GM21825 (cell line): ENCODE results near the gene OVCH1.
"Not testable (repeated sequence)": the region's sequence is repeated elsewhere in the genome, so short reads cannot be mapped to it uniquely, and the experiment has no call there.

Source experiments
- ATAC-seq: cut with Tn5 transposase; IDR thresholded peaks from one replicate; pipeline ENCODE4 v1.9.1; 2021; ENCODE audit warnings: mild to moderate bottlenecking, moderate library complexity; ENCODE audit not compliant: unreplicated experiment

Gene OVCH1

DNA sequence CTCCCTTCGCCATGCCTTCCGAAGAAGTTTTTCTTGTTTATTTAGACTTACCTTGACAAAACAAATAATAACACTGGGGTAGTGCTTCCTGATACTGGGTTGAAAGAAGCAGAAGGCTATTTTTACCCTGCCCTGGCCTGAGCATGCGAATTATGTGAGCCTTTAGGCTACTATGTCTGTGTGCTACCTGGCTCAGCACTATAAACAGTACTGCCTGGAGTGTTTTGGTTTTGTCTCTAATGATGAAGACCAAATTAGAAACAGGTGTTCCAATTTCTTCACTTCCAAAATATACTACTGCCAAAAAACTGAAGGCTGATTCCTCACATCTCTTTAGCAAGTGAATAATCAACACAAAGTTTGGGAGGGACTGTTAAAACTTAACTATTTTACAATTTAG is 7.6 kb upstream of the OVCH1 start:
- ATAC-seq = no peak

- no peak for ATAC-seq
These were observed 5.8 kb upstream of the OVCH1 start for GRCh38 chr12:29503283-29503682.

GRCh38 chr12:29499235-29499634 is 1.7 kb upstream of the OVCH1 start:
- no peak for ATAC-seq

GRCh38 chr12:29492891-29493290 is 4.6 kb downstream of the OVCH1 start:
- no peak for ATAC-seq

DNA sequence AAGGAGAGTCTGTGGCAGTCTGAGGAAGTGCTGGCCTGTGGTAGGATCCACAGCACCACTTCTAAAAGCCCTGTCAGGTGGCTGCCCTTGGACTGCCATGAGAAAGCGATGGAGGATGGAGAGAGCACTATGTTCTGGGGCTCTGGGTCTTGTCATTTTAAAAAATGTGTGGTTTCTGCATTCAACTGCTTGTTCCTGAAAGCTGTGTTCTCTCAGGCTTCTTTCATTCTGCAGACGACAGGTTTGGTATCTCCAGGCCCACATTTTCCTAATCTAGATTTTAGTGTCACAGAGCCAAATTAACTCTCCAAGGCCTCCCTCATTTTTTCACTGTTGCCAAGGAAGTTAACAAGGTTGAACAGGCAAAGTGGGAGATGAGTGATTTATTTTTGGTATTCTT is 10.5 kb downstream of the OVCH1 start:
- ATAC-seq = no peak

DNA sequence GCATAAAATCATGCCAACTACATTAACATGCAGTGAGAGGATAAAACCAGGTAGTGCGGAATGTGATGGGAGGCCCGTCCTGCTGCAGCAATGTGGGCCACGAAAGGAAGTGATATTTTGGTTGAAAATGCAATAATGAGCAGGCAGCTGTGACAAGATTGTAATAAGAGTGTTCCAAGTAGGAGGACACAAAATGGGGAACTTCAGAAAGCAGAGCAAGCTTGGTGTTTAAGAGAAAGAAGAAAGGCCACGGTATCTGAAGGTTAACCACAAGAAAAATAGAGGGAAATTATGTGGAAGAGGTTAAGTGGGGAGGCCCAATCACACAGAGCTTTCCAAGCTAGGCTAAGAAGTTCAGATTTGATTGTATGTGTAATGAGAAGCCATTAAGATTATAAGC is 34.3 kb downstream of the OVCH1 start:
- ATAC-seq = no peak

DNA sequence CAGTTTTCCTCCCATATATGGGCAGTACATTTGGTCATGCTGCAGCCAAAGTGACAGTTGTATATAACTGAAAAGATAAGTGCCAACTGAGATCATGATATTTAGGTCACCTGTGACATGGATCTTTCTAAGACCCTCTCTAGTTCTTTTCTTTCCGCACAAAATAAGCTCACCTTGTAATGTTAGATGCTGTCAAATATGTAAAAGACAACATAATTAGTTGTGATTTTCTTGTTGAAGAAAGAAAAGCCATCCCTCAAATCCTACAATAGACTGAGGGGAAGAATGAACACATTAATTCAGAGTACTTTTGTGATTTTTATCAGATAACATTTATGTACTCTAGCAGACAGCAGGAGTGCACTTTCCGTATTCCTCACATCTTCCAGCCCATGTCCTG is 37.4 kb downstream of the OVCH1 start:
- ATAC-seq = no peak

DNA sequence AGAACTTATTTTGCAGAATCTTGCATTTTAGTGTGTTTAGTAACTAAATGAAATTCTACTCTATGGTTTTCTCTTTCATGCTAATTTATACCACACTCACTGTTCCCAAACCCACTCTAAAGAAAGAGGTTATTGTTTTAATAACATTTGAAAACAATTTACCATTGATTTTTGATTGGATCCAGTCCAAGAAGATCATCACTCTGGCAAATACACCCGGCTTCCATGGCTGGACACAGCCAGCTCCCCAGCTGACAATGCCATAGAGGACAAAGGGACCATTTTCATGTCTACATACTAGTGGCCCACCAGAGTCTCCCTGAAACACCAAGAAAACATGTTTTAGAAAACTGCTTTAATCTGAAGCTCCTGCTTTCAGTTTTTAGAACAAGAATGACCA is 42.4 kb downstream of the OVCH1 start:
- no peak for ATAC-seq

- no peak for ATAC-seq
These were observed 45.6 kb downstream of the OVCH1 start for GRCh38 chr12:29451888-29452287.

GRCh38 chr12:29448157-29448556 is 49.3 kb downstream of the OVCH1 start:
- ATAC-seq = no peak

DNA sequence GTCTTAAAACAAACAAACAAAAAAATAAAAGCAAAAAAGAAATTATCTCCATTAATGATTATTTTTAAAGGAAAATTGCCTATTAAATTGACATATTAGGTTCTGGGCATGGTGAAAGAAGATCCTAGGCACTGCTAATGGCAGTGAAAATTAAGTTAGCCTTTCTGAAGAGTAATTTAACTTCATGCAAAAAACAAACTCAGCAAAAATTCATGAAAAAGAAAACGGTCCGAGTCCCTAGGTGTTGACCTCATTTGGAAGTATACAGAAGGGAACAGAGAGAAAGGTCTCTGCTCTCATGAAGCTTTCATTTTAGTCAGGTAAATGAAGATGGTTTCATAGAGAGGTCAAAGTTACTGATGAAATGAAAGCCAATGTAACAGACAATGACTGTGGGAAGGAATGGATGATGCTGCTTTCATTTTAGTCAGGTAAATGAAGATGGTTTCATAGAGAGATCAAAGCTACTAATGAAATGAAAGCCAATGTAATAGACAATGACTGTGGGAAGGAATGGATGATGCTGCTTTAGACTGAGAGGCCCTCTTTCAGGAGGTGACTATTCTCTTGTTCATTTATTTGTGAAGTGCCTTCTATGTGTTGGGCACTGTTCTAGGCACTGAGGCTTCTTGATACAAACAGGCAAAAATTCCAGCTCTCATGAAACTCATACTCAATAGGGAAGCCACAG is 50.1 kb downstream of the OVCH1 start:
- no peak for ATAC-seq

- no peak for ATAC-seq
These were observed 58.0 kb downstream of the OVCH1 start for GRCh38 chr12:29439506-29439905.

GRCh38 chr12:29438752-29439408 is 58.6 kb downstream of the OVCH1 start:
- ATAC-seq = no peak

- ATAC-seq = no peak
These were observed 59.9 kb downstream of the OVCH1 start for GRCh38 chr12:29437575-29437974.

- ATAC-seq = not testable (repeated sequence)
These were observed 60.7 kb downstream of the OVCH1 start for GRCh38 chr12:29436815-29437214.

GRCh38 chr12:29431513-29431912 is 66.0 kb downstream of the OVCH1 start:
- ATAC-seq = no peak

- no peak for ATAC-seq
These were observed 66.8 kb downstream of the OVCH1 start for GRCh38 chr12:29430716-29431044.

- ATAC-seq = no peak
These were observed 67.3 kb downstream of the OVCH1 start for GRCh38 chr12:29429999-29430715.

DNA sequence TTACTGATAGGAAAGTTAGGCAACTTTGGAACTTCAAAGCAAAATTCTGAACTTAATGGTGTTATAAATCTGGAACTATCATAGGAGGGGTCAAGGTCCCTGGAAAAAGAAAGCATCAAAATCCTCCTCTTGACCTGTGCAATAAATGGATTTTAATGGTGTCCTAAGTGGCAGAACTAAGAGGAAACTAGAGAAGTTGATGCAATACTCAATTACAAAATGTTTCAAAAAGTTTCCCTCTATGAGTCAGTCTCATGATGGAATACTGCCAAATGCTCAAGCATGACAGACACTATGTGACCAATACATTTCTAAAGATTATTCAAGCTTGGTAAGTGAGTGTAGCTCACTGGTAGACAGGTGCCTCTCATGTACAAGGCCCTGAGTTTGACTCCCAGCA is 68.9 kb downstream of the OVCH1 start:
- ATAC-seq = no peak

GRCh38 chr12:29427964-29428363 is 69.5 kb downstream of the OVCH1 start:
- peak; percentile 99 for ATAC-seq

- no peak for ATAC-seq
These were observed 71.0 kb downstream of the OVCH1 start for GRCh38 chr12:29426498-29426897.

GRCh38 chr12:29425722-29426121 is 71.8 kb downstream of the OVCH1 start:
- ATAC-seq = no peak
